Measurements from ENCODE around the gene REV1.
"Not testable (repeated sequence)": the region's sequence is repeated elsewhere in the genome, so short reads cannot be mapped to it uniquely, and the experiment has no call there.

REV1 gene

GRCh38 chr2:99489063-99489760 lies 605 bp downstream of the REV1 start:
- DNase-seq = no peak
- in situ Hi-C loops (cut with MboI; ENCODE audit: low pct_unique_long_range_greater_than_20kb, low sequenced_read_pairs) = no loop called here

DNA sequence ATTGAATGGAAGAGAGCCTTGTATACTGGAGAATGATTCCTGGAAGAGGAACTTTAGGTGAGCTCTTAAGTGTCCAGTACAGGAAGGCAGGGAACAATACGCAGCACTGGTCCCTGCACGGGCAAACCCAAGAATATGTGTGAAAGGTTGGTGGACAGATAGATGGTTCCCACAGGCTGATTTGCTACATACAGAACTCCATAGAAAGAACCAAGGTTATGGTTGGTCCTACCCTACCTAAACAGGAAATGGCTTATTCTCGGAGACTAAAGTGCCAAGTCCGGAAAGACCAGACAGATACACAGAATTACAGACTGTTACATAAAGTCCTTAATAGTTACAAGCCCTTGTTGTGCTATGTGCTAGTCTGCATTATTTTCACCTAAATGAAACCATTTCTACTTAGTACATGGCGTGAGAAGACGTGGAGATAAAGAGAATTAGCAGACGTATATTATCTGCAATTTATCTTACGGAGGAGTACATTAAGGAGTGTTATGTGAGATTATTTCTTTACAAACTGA lies 1.2 kb downstream of the REV1 start:
- DNase-seq = peak; percentile 53
- in situ Hi-C loops (cut with MboI; ENCODE audit: low pct_unique_long_range_greater_than_20kb, low sequenced_read_pairs) = no loop called here

- DNase-seq = no peak
- in situ Hi-C loops (cut with MboI; ENCODE audit: low pct_unique_long_range_greater_than_20kb, low sequenced_read_pairs) = no loop called here
Observed at GRCh38 chr2:99487906-99488305, 1.9 kb downstream of the REV1 start.

GRCh38 chr2:99485824-99486223 lies 4.0 kb downstream of the REV1 start:
- DNase-seq = no peak
- in situ Hi-C loops (cut with MboI; ENCODE audit: low pct_unique_long_range_greater_than_20kb, low sequenced_read_pairs) = no loop called here

DNA sequence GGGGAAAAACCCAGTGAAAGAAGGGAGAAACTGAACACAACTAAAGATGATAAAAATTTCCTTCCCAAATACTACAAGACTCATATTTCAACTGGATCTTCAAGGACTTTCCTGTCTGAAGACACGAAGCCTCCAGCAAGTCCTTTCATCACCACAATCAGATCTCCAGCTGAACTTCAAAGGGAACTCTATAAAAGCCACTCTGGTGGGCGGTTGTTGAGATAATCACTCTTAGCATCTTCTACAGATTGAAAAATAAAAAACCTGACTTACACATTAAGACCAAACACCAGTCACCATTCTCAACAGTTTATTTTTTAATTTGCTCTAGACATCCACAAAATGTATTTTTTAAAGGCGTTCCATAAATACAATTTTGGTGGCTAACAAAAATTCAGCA lies 4.4 kb downstream of the REV1 start:
- in situ Hi-C loops (cut with MboI; ENCODE audit: low pct_unique_long_range_greater_than_20kb, low sequenced_read_pairs) = no loop called here
- DNase-seq = no peak

- in situ Hi-C loops (cut with MboI; ENCODE audit: low pct_unique_long_range_greater_than_20kb, low sequenced_read_pairs) = no loop called here
- DNase-seq = no peak
Observed at GRCh38 chr2:99484205-99484604, 5.6 kb downstream of the REV1 start.

DNA sequence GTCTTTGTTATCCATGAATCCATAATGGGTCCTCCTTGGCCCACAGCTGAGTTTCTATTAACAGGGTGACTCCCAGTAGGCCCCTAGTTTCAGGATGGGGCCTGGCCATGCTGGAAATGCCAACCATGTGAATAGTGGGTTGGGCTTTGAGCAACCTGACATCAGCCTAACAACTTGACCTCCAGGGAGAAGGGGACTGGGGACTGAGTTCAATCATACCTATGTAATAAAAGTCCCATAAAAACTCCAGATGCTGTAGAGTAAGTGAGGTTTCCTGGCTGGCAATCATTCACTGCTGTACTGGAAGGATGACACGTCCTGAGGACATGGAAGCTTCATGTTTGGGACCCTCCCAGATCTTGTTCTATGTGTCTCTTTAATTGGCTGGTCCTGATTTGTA lies 7.9 kb downstream of the REV1 start:
- in situ Hi-C loops (cut with MboI; ENCODE audit: low pct_unique_long_range_greater_than_20kb, low sequenced_read_pairs) = no loop called here
- DNase-seq = peak; percentile 39

- no peak for DNase-seq
- in situ Hi-C loops (cut with MboI; ENCODE audit: low pct_unique_long_range_greater_than_20kb, low sequenced_read_pairs) = no loop called here
Observed at GRCh38 chr2:99481527-99481926, 8.3 kb downstream of the REV1 start.

DNA sequence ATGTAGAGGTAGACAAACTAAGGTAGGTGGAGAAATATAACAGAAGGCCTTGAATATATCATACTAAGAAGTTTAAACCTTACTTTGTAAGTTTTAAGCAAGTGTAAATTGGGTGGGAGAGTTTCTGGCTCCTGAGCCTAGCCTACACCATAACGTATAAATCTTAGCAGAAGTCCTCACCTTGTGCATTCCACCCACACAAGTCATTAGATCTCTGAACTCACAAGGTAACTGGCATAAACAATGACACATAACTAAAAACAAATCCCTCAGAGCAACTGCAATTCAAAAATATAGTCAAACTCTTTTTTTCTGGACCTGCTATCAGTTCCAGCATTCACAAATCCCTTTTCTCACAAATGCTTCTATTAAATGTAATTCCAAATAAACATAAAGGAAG lies 9.4 kb downstream of the REV1 start:
- DNase-seq = no peak
- in situ Hi-C loops (cut with MboI; ENCODE audit: low pct_unique_long_range_greater_than_20kb, low sequenced_read_pairs) = no loop called here

DNA sequence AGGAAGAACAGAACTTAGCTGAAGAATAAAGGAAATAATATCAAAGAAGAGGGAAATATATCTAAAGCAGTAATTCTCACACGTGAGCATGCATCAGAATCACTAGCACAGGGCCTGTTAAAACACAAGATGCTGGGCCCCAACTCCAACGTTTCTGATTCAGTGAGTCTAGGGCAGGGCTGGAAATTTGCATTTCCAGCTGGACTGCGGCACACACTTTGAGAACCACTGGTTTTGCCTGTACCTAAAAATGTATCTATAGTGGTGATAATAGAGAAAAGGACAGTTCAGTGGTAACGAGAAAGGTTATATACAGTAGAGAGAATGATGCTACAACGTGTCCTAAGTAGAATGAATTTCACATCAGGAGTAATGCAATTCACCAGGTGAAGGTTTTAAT lies 11.2 kb downstream of the REV1 start:
- DNase-seq = no peak
- in situ Hi-C loops (cut with MboI; ENCODE audit: low pct_unique_long_range_greater_than_20kb, low sequenced_read_pairs) = no loop called here

- DNase-seq = no peak
- in situ Hi-C loops (cut with MboI; ENCODE audit: low pct_unique_long_range_greater_than_20kb, low sequenced_read_pairs) = no loop called here
Observed at GRCh38 chr2:99477054-99477453, 12.8 kb downstream of the REV1 start.

DNA sequence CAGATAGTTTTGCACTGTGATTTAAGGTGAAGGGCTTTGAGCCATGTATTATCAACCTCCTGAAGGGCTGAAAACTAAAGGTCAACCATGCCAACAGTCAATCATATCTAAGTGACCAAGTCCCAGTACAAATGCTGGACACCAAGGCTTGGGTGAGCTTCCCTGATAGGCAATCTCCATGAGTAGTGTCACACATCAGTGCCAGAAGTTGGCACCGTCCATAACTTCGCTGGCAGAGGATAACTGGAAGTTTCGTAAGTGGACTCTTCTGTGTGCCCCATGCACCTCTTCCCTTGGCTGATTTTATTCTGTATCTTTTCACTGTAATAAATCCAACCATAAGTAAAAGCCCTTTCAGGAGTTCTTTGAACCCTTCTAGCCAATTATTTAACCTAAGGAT lies 13.2 kb downstream of the REV1 start:
- in situ Hi-C loops (cut with MboI; ENCODE audit: low pct_unique_long_range_greater_than_20kb, low sequenced_read_pairs) = no loop called here
- DNase-seq = no peak

DNA sequence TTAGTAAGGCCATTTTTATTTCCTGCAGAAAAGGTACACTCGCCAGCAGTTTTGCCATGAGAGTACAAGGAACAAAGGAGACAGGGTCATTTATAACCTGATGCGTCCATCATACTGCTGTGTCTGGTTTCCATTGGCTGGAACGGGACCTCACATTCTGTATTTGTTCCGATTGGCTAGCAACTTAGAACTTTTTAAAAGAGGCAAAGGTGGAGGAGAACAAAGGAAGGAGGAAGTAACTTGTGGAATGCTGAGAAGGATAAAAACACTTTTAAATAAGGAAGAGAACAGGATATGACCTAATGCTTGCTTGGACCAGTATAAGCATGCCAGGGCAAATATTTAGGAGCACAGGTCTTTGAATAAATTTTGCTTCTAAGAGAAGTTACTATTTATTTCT lies 14.7 kb downstream of the REV1 start:
- peak; percentile 31 for DNase-seq

GRCh38 chr2:99473518-99474083 lies 16.2 kb downstream of the REV1 start:
- in situ Hi-C loops (cut with MboI; ENCODE audit: low pct_unique_long_range_greater_than_20kb, low sequenced_read_pairs) = no loop called here
- DNase-seq = no peak

More for the DNA sequence above, 14.7 kb downstream of the REV1 start:
- in situ Hi-C loops (cut with MboI; ENCODE audit: low pct_unique_long_range_greater_than_20kb, low sequenced_read_pairs) = not testable (repeated sequence)

DNA sequence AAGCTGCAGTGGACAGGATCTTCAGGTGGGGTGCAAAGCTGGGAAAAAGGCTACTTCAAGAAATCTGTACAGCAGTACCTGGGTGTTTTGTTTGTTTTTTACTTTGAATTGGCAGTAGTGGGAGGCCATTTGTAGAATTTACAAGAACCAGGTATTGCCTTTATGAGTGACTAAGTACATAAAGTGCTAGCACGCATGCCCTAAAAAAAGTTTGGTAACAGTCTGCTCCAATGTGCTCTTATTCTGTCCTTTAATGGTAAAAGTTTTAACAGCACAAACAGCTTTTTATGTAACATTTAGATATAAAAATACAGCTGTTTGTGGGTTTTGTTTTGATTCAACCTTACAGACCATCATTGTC lies 17.2 kb downstream of the REV1 start:
- in situ Hi-C loops (cut with MboI; ENCODE audit: low pct_unique_long_range_greater_than_20kb, low sequenced_read_pairs) = no loop called here
- DNase-seq = no peak

GRCh38 chr2:99471654-99472599 lies 17.9 kb downstream of the REV1 start:
- in situ Hi-C loops (cut with MboI; ENCODE audit: low pct_unique_long_range_greater_than_20kb, low sequenced_read_pairs) = no loop called here
- DNase-seq = no peak

- no peak for DNase-seq
- in situ Hi-C loops (cut with MboI; ENCODE audit: low pct_unique_long_range_greater_than_20kb, low sequenced_read_pairs) = no loop called here
Observed at GRCh38 chr2:99470957-99471356, 18.9 kb downstream of the REV1 start.

- in situ Hi-C loops (cut with MboI; ENCODE audit: low pct_unique_long_range_greater_than_20kb, low sequenced_read_pairs); DNase-seq: not testable (repeated sequence)
Observed at GRCh38 chr2:99470459-99470858, 19.4 kb downstream of the REV1 start.

DNA sequence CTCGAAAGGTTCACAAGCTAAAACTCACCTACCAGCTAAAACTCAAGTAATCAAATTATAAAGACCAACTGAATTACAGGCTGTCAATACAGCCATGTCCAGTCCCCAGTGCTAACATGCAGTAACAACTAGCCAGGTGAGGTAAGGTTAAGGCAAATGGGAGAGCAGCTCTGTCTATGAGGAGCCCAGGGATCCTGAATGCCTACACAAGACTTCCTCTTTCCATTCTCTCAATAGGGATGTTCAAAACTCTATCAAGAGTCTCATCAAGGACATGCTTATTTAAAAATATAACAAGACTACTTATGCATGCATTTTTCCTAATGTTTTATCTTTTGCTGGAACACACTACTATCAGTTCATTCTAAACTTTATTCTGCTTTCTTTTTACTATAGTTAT lies 20.4 kb downstream of the REV1 start:
- DNase-seq = no peak
- in situ Hi-C loops (cut with MboI; ENCODE audit: low pct_unique_long_range_greater_than_20kb, low sequenced_read_pairs) = no loop called here

- no peak for DNase-seq
Observed at GRCh38 chr2:99468155-99468554, 21.7 kb downstream of the REV1 start.

More at GRCh38 chr2:99468155-99468554, 21.7 kb downstream of the REV1 start:
- in situ Hi-C loops (cut with MboI; ENCODE audit: low pct_unique_long_range_greater_than_20kb, low sequenced_read_pairs) = no loop called here
